Activated CD4-positive, alpha-beta memory T cell treated with anti-CD3 and anti-CD28 coated beads for 36 hours (primary cell): ENCODE measurements around the gene CAMK2D. TPM values are rescaled to one million over a fixed set of nuclear protein-coding genes. Genes with fewer than 3 reads are reported as not detected.

Experiments used
- CTCF ChIA-PET: fragments of 350-600 bp; sonication (Branson Sonifier 250); formaldehyde crosslinking; loops from one replicate; lab custom pipeline; 2021; ENCODE audit warnings: antibody characterized with exemption, inconsistent platforms; lab: Charles Lee
- POLR2A ChIA-PET: fragments of 350-600 bp; sonication (Branson Sonifier 250); formaldehyde crosslinking; loops from one replicate; lab custom pipeline; 2021; ENCODE audit warnings: antibody characterized with exemption; lab: Charles Lee
- DNase-seq: peaks from one replicate; pipeline ENCODE4 v3.0.0-alpha.2; 2020
- H3K27ac Mint-ChIP-seq: one replicate; pipeline ENCODE4 v1.8.0; 2021; ENCODE audit warnings: mixed read lengths
- H3K27me3 Mint-ChIP-seq: one replicate; pipeline ENCODE4 v1.8.0; 2021; ENCODE audit warnings: mixed read lengths
- H3K36me3 Mint-ChIP-seq: one replicate; pipeline ENCODE4 v1.8.0; 2021; ENCODE audit warnings: mixed read lengths
- H3K4me1 Mint-ChIP-seq: one replicate; pipeline ENCODE4 v1.8.0; 2021; ENCODE audit warnings: low read depth, mixed read lengths
- H3K4me3 Mint-ChIP-seq: one replicate; pipeline ENCODE4 v1.8.0; 2021; ENCODE audit warnings: mild to moderate bottlenecking, mixed read lengths
- H3K9me3 Mint-ChIP-seq: one replicate; pipeline ENCODE4 v1.8.0; 2021; ENCODE audit warnings: mixed read lengths
- intact Hi-C: fragments of 100-400 bp; cut with micrococcal nuclease; formaldehyde crosslinking; loops from one replicate; pipeline ENCODE4 v1.15.1; 2023
- total RNA-seq, 2 experiments: library from RNA; stranded (reverse); gene quantifications; one replicate each; pipeline ENCODE4 v1.2.3, GENCODE V29; 2021

The CAMK2D gene
- total RNA-seq, 2 experiments from 2014 or later, result 82.5 to 82.9 TPM

DNA sequence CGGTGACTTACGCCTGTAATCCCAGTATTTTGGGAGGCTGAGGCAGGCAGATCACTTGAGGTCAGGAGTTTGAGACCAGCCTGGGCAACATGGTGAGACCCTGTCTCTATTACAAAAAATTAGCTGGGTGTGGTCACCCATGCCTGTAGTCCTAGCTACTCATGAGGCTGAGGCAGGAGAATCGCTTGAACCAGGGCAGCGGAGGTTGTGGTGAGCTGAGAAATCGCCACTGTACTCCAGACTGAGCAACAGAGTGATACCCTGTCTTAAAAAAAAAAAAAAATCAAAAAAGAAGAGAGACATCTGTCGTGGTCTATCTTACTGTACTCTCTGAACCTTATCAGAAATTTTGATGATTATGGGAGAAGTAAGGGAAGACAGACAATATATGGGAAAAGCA is 144.3 kb downstream of the CAMK2D start:
- H3K27ac Mint-ChIP-seq, result no peak overlapping the region
- no peaks in the 10 kb centered on the region for H3K9me3 Mint-ChIP-seq
- CTCF ChIA-PET, result no interaction called here
- H3K36me3 Mint-ChIP-seq, result peaks cover 10% of the 10 kb centered on the region
- peaks cover 20% of the 10 kb centered on the region for H3K4me1 Mint-ChIP-seq
- H3K27me3 Mint-ChIP-seq, result no peaks in the 10 kb centered on the region
- no peak overlapping the region for H3K4me3 Mint-ChIP-seq
- POLR2A ChIA-PET, result no interaction called here
- intact Hi-C loops, result no loop called here
- DNase-seq, result no peak

DNA sequence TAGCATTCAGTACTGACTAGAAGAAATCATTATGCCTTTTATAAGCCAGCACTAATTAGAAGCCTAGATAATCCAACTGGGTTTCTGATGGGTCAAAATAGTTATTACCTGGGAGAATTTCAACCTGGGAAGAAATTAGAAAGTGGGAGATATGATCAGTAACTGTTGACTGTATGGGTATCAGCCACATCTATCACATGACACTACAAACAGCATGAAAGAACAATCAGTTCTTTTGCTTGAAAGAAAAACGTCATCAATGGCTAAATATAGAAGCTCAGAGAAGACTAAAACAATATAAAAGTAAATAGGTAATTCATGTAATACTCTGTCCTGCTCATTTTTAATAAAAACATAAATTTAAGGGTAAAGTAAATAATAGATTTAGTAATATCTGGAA is 145.1 kb downstream of the CAMK2D start:
- Mint-ChIP-seq H3K27me3 (no peaks in the 10 kb centered on the region), H3K4me1 (peaks cover 17% of the 10 kb centered on the region), H3K4me3 (no peak overlapping the region), H3K27ac (no peak overlapping the region), H3K9me3 (no peaks in the 10 kb centered on the region), H3K36me3 (peaks cover 4% of the 10 kb centered on the region)
- DNase-seq, result no peak
- CTCF ChIA-PET, result no interaction called here
- intact Hi-C loops, result no loop called here
- POLR2A ChIA-PET, result no interaction called here

DNA sequence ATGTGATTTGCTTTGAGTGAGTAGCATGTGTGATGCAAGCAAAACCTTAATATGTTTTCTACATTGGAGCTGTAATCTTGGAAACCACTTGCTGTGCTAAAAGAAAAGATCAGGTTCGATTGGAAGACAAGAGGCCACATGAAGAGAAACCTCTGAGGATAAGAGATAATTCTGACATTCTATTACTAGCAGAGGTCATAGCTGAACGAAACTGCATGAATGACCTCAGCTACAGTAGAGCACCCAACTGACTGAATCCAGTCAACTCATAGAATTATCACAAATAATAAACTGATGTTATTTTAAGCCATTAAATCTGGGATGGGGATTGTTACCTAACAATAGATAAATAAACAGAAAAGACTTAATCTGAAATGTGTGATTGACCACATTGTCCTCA is 147.1 kb downstream of the CAMK2D start:
- no peak overlapping the region for H3K27ac Mint-ChIP-seq
- POLR2A ChIA-PET, result no interaction called here
- CTCF ChIA-PET, result no interaction called here
- H3K27me3 Mint-ChIP-seq, result no peaks in the 10 kb centered on the region
- peaks cover 16% of the 10 kb centered on the region for H3K4me1 Mint-ChIP-seq
- intact Hi-C loops, result no loop called here
- no peak overlapping the region for H3K4me3 Mint-ChIP-seq
- no peak for DNase-seq
- H3K9me3 Mint-ChIP-seq, result no peaks in the 10 kb centered on the region
- peaks cover 12% of the 10 kb centered on the region for H3K36me3 Mint-ChIP-seq

DNA sequence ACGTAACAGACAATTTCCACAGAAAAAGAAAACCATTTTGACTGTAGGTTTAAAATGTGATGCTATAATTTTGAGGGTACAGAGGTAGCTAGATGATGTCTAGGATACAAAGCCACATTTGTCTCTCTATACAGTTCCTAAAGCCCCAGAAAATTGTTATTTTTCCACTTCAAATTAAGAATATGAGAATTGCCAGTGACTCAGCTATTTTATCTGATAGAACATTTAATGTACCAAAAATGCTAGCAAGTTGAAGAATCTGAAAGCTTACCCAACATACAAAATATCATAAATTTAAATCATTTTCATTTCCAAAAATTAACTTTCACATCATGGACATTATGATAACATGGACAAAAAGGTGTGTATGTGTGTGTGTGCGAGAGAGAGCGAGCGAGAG is 148.0 kb downstream of the CAMK2D start:
- Mint-ChIP-seq H3K36me3 (peaks cover 16% of the 10 kb centered on the region), H3K4me1 (peaks cover 19% of the 10 kb centered on the region), H3K27ac (no peak overlapping the region), H3K4me3 (no peak overlapping the region), H3K9me3 (no peaks in the 10 kb centered on the region), H3K27me3 (no peaks in the 10 kb centered on the region)
- ChIA-PET POLR2A (no interaction called here), CTCF (interaction anchor here (1.2 kb wide), 1 partner anchor 15 kb away, joined by 3 read pairs; no protein-coding TSS in a partner anchor)
- DNase-seq, result no peak
- intact Hi-C loops, result no loop called here

DNA sequence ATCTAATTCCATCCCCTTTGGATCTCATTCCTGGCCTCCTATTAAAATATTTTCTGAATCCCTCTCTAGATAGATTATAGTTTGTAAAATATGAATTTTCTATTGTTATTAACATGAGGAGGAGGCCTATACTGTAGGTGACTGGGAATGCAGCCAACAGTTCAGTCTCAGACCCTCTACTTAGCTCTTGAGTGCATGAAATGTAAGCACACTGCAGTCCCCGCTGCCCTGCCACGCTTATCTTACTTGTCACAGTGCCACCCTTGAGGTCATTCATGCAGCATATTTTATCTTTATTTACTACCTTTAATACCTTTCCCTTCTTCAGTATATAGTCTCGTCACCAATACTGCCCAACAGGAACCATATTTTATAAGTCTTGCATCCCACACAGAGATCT is 151.0 kb downstream of the CAMK2D start:
- Mint-ChIP-seq H3K36me3 (peaks cover 38% of the 10 kb centered on the region), H3K27ac (no peak overlapping the region), H3K9me3 (no peaks in the 10 kb centered on the region), H3K4me1 (peaks cover 34% of the 10 kb centered on the region), H3K4me3 (no peak overlapping the region), H3K27me3 (no peaks in the 10 kb centered on the region)
- DNase-seq, result no peak
- ChIA-PET CTCF (interaction anchor here (0.6 kb wide), 1 partner anchor 15 kb away, joined by 3 read pairs; no protein-coding TSS in a partner anchor), POLR2A (interaction anchor here (0.6 kb wide), 1 partner anchor 38 kb away, joined by 3 read pairs; no protein-coding TSS in a partner anchor)
- intact Hi-C loops, result no loop called here

DNA sequence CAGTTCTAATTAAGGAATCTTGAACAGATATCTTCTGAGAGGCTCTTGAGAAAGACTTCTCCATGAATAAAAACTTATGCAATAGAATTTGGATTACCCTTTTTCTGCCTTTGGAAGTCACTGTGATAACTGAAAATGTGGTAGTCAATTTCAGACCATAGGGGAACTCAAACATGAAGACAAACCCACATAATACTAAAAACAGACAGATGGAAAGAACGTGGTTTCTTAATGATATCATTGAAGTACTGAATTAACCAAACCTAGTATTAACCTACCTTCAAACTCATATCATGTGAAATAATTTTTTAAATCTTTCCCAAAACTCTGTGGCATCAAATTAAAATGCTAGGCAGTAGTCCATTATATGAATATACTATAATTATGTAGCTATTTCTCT is 153.5 kb downstream of the CAMK2D start:
- CTCF ChIA-PET, result no interaction called here

DNA sequence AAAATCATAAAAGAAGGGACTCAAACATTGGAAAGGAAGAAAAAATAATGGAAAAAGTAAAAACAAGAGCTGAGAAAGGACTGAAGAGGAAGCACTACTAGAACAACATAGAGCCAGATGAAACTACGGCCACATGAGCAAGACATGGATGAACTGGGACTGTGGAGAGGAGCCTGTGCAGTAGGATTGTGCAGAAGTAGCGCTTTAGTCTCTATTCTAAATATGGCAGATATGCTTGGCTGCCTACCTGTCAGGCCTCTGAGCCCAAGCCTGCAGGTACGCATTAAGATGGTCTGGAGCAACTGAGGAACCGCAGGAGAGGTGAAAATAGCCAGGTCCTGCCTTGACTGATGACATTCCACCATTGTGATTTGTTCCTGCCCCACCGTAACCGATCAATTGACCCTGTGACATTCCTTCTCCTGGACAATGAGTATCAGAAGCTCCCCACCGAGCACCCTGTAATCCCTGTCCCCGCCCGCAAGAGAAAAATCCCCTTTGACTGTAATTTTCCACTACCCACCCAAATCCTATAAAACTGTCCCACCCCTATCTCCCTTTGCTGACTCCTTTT is 154.3 kb downstream of the CAMK2D start:
- no peak for DNase-seq
- no peak overlapping the region for H3K4me3 Mint-ChIP-seq
- H3K9me3 Mint-ChIP-seq, result no peaks in the 10 kb centered on the region
- peaks cover 36% of the 10 kb centered on the region for H3K4me1 Mint-ChIP-seq
- POLR2A ChIA-PET, result no interaction called here
- CTCF ChIA-PET, result no interaction called here
- no peaks in the 10 kb centered on the region for H3K27me3 Mint-ChIP-seq
- intact Hi-C loops, result no loop called here
- no peak overlapping the region for H3K27ac Mint-ChIP-seq
- H3K36me3 Mint-ChIP-seq, result peaks cover 45% of the 10 kb centered on the region

More for the DNA sequence above, 153.5 kb downstream of the CAMK2D start:
- intact Hi-C loops, result loop anchor here (1.0 kb wide), 1 partner anchor 61 kb away; no protein-coding TSS in a partner anchor
- Mint-ChIP-seq H3K27me3 (no peaks in the 10 kb centered on the region), H3K4me3 (no peak overlapping the region), H3K4me1 (peaks cover 36% of the 10 kb centered on the region), H3K27ac (no peak overlapping the region), H3K36me3 (peaks cover 45% of the 10 kb centered on the region), H3K9me3 (no peaks in the 10 kb centered on the region)
- no peak for DNase-seq
- POLR2A ChIA-PET, result no interaction called here

DNA sequence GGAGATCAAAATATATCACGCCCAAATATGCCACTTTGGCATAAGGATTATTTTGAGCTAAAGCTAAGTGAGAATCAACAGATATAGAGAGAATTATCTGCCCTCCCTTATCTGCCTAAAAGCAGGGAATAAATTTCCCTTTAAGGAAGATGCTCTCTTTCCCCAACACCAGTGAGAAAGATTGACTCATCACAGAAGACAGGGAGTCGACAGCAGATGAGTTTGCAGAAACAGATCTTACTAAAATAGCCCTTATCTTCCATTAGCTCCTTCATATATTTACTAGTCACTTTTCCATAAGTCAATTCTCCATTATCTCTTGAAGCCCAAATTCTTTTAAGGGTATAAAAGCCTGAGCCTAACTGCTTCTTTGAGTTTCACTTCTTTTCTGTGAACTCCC is 156.6 kb downstream of the CAMK2D start:
- Mint-ChIP-seq H3K27me3 (no peaks in the 10 kb centered on the region), H3K9me3 (no peaks in the 10 kb centered on the region), H3K4me1 (peaks cover 41% of the 10 kb centered on the region), H3K36me3 (peaks cover 46% of the 10 kb centered on the region), H3K4me3 (no peak overlapping the region), H3K27ac (no peak overlapping the region)
- ChIA-PET POLR2A (no interaction called here), CTCF (no interaction called here)
- no peak for DNase-seq
- intact Hi-C loops, result no loop called here

DNA sequence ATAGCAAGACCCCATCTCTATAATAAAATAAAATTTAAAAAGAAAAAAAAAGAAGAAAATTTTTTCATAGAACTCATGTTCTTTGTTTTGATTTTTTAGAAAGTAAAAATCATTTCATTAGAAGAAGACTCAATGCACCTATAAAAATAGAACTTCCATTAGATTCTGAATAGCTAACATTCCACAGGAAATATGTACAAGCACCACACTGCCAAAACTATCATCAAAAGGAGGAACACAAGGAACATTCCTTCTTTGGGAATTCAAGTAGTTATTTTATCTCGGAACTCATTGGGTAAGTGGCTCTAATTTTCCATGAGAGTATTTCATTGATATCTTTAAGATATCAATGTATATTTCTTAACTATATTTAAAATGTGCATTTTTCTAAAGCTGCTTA is 157.6 kb downstream of the CAMK2D start:
- DNase-seq, result no peak
- H3K36me3 Mint-ChIP-seq, result peaks cover 38% of the 10 kb centered on the region
- POLR2A ChIA-PET, result no interaction called here
- H3K4me1 Mint-ChIP-seq, result peaks cover 38% of the 10 kb centered on the region
- intact Hi-C loops, result no loop called here
- CTCF ChIA-PET, result no interaction called here
- H3K27me3 Mint-ChIP-seq, result no peaks in the 10 kb centered on the region
- no peak overlapping the region for H3K4me3 Mint-ChIP-seq
- no peak overlapping the region for H3K27ac Mint-ChIP-seq
- H3K9me3 Mint-ChIP-seq, result no peaks in the 10 kb centered on the region

DNA sequence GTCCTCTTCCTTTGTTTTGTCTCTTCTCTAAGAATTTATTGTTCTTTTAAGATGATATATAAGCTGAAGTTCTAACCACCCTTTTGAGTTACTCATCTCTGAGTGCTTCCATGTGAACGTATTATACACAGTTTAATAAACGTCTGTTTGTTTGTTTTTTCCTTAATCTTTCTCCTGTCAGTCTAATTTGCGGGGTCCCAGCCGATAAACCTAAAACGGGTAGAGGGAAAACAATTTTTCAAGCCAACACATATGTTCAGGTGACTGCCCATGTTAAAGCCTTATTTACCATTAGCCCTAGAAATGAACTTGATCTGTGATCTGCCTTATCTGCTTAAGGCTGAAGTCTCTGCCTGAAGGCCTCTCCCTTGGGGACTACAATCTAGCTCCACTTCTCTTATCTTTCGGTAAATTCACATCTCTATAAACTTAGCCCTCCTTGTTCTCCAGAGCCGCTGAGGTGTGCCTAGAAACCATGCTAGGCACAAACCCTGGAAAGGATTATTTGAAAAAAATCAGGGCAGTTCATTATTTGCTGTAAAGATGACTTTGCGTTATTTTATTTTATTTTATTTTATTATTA is 158.8 kb downstream of the CAMK2D start:
- ChIA-PET CTCF (no interaction called here), POLR2A (no interaction called here)
- Mint-ChIP-seq H3K27ac (no peak overlapping the region), H3K4me1 (peaks cover 33% of the 10 kb centered on the region), H3K9me3 (no peaks in the 10 kb centered on the region), H3K27me3 (no peaks in the 10 kb centered on the region), H3K36me3 (peaks cover 36% of the 10 kb centered on the region), H3K4me3 (no peak overlapping the region)
- intact Hi-C loops, result no loop called here
- DNase-seq, result no peak

DNA sequence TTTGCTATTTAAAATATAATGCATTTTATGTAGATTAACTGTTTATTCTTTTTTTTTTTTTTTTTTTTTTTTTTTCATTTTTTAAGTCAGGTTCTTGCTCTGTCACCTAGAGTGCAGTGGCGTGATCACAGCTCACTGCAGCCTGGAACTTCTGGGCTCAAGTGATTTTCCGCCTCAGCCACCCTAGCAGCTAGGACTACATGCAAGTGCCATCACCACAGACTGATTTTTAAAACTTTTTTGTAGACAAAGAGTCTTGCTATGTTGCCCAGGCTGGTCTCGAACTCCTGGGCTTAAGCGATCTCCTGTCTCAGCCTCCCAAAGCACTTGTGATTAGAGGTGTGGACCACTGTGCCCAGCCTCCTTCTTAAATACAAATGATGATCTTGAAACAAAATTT is 159.9 kb downstream of the CAMK2D start:
- no peak for DNase-seq
- Mint-ChIP-seq H3K9me3 (no peaks in the 10 kb centered on the region), H3K27me3 (no peaks in the 10 kb centered on the region), H3K4me1 (peaks cover 27% of the 10 kb centered on the region), H3K4me3 (no peak overlapping the region), H3K36me3 (peaks cover 32% of the 10 kb centered on the region), H3K27ac (no peak overlapping the region)
- POLR2A ChIA-PET, result no interaction called here
- CTCF ChIA-PET, result no interaction called here
- intact Hi-C loops, result no loop called here

DNA sequence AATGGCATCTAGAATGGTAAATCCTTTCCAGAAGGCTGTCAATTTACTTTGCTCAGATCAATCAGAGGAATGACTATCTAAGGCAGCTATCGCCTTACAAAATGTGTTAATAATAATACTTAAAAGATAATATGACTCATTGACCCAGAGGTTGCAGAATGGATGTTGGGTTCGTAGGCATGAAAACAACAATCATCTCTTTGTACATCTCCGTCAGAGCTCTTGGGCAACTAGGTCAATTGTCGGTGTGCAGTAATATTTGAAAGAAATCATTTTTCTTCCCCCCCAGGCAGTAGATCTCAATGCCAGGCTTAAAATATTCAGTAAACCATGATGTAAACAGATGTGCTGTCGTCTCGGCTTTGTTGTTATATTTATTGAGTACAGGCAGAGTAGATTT is 165.1 kb downstream of the CAMK2D start:
- Mint-ChIP-seq H3K27me3 (no peaks in the 10 kb centered on the region), H3K4me1 (peaks cover 51% of the 10 kb centered on the region), H3K4me3 (no peak overlapping the region), H3K27ac (no peak overlapping the region), H3K9me3 (no peaks in the 10 kb centered on the region), H3K36me3 (peaks cover 52% of the 10 kb centered on the region)
- ChIA-PET CTCF (no interaction called here), POLR2A (no interaction called here)
- no peak for DNase-seq
- intact Hi-C loops, result no loop called here

DNA sequence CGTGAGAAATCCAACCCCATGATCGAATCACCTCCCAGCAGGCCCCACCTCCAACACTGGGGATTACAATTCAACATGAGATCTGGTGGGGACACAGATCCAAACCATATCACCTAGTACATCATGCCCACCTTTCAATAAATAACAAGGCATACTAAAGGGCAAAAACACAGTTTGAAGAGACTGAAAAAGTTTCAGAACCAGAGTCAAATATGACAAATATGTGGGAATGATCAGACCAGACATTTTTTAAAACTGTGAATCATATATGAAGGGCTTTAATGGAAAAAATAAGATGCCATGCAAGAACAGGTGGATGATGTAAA is 167.3 kb downstream of the CAMK2D start:
- peak overlapping the region; percentile 28 for H3K27ac Mint-ChIP-seq
- POLR2A ChIA-PET, result no interaction called here
- intact Hi-C loops, result no loop called here
- peaks cover 54% of the 10 kb centered on the region for H3K36me3 Mint-ChIP-seq
- H3K4me3 Mint-ChIP-seq, result no peak overlapping the region
- H3K27me3 Mint-ChIP-seq, result no peaks in the 10 kb centered on the region
- CTCF ChIA-PET, result no interaction called here
- no peak for DNase-seq
- H3K4me1 Mint-ChIP-seq, result peaks cover 52% of the 10 kb centered on the region
- H3K9me3 Mint-ChIP-seq, result no peaks in the 10 kb centered on the region
